ENCODE results near the gene FILIP1L.
"Not testable (repeated sequence)": the region's sequence is repeated elsewhere in the genome, so short reads cannot be mapped to it uniquely, and the experiment has no call there.

FILIP1L gene

DNA sequence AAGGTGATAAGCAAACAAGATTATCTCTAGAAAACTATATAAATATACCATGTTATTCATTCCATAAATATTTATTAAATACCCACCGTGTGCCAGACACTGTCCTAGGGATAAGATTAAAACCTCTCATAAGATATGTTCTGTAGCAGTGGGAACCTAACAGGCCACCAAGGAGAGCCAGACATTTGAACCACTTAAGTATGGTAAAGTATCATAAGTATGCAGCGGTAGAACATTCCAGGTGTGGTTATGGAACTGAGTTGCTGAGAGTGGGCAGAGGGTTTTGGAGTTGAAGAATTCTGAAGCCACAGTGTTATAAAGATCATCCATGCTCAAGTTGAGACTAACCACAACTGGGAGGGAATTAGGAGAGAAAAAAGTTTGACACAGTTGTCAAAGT lies 14.7 kb downstream of the FILIP1L start:
- DNase-seq (ENCODE audit: low read depth in 2 of 2, low spot score in 1 of 2) = no peak

DNA sequence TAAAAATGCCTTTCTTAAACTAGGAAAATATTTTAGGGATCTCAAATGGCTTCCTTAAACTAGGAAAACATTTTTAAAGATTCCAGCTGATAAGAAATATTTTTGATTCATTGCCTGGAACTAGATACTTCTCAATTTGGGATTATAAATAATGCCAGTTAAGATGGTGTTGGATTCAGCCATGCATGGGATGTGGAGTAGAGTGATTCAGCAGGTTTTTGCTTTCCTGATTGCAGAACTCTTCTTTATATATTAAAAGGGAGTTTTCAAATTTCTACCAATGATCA lies 15.6 kb downstream of the FILIP1L start:
- DNase-seq (ENCODE audit: low read depth in 2 of 2, low spot score in 1 of 2) = no peak

DNA sequence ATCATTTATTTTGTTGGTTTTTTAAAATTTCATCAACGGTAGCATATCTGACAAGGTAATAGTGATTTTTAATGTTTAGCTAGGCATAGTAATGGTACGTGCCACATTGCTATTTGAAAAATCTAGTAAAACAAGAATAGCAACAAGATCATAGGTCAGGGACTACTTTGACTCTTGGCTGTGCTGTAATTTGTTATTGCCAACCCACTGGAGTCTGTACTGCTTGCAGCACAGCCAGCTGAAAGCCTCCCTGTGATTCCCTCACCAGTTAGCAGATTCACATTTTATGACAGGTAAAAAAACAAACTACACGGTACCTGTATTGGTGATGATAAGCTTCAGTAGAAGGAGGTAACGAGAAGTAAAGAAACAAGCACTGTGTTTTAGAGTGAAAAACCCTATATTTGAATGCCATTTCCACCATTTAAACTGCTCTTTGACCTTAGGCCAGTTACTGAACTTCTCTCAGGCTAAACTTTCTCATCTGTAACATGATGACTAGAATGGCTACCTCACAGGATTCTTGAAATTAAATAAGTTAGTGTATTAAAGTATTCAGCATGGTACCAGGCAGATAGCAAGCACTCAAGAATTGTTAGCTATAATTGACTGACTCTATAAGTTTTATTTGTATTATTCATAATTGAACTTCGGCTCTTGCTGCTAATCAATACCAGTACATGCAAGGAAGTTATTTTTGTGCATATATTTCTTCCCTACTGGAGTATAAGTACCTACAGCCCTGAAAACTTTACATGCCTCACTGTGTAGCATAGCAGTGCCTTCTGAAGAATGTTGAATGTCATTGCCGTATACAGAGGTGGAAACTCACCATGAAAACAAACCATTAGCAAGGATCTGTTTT lies 16.1 kb downstream of the FILIP1L start:
- no peak for DNase-seq (ENCODE audit: low read depth in 2 of 2, low spot score in 1 of 2)

- DNase-seq (ENCODE audit: low read depth in 2 of 2, low spot score in 1 of 2) = no peak
Measured at GRCh38 chr3:100096866-100097265, 17.4 kb downstream of the FILIP1L start.

- not testable (repeated sequence) for DNase-seq (ENCODE audit: low read depth in 2 of 2, low spot score in 1 of 2)
Measured at GRCh38 chr3:100096286-100096685, 18.0 kb downstream of the FILIP1L start.

DNA sequence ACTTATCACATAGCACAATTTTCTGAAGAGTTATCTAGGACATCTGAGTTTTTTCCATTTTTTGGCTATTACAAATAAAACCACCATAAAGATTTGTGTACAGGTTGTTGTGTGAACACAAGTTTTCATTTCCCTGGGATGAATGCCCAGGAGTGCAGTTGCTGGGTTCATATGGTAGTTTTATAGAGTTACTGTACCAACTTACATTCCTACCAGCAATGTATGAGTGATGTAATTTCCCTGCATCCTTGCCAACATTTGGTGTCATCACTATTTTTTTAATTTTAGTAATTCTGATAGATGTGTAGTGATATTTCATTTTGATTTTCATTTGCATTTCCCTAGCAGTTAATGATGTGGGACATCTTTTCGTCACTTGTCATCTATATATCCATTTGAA lies 20.5 kb downstream of the FILIP1L start:
- no peak for DNase-seq (ENCODE audit: low read depth in 2 of 2, low spot score in 1 of 2)

DNA sequence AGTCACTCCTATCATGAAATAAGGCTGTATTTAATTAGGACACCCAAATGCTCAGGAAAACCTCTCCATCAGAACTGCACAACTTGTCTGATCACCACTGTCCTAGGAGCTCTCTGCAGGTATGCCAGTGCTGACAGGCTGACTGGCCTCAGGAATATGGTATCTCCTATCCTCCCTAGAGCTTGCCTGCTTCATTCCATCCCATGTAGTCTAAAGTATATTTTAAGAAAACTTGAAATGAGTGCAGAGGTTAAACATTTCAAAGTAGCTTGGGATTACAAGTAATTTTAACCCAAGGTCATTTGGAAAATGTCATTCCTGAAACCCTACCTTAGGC lies 23.7 kb downstream of the FILIP1L start:
- no peak for DNase-seq (ENCODE audit: low read depth in 2 of 2, low spot score in 1 of 2)

GRCh38 chr3:100089812-100090668 lies 24.3 kb downstream of the FILIP1L start:
- no peak for DNase-seq (ENCODE audit: low read depth in 2 of 2, low spot score in 1 of 2)

DNA sequence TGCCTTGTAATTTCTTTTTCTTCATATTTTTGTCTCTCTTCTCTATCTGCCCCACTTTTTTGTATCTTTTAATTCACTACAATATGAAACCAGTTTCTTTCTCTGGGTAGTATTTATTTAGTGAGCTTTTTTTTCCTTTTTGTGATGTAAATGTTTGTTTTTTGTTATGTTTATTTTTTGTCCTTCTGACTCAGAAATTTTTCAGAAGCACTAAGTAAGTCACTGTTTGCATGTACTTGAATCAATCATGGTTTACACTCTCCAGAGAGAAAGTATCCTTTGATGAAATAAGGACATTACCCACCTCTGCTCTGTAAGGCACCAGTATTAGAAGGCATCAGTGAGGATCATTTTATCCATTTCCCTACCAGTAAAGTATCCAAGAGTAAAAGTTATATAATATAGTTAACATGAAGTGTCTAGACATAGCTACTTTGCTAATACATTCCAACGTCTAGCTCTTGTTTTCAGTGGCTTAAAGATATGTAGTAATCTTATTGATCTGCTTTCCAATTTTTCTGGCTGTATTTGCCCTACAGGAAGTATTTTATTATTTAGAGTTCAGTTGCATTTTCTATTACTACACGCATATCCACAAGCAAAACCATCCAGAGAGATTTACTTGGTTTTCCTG lies 25.4 kb downstream of the FILIP1L start:
- no peak for DNase-seq (ENCODE audit: low read depth in 2 of 2, low spot score in 1 of 2)

GRCh38 chr3:100087198-100087597 lies 27.1 kb downstream of the FILIP1L start:
- no peak for DNase-seq (ENCODE audit: low read depth in 2 of 2, low spot score in 1 of 2)

DNA sequence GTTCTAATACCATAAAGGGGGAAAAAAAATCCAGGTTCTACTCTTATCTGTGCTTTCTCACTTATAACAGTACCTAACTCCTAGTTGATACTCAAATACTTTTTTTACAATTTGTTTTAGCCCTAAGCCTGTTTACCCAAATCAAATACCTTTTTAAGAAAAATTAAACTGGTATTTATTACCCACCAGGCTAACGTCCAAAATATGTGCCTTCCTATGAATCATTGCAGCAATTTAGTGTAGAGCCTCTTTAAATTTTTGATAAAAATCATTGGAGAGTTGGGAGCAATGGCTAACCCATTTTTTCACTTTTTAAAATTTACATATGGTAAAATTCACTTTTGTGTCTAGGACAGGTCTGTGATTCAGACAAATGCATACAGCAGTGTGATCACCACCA lies 27.9 kb downstream of the FILIP1L start:
- DNase-seq (ENCODE audit: low read depth in 2 of 2, low spot score in 1 of 2) = no peak

DNA sequence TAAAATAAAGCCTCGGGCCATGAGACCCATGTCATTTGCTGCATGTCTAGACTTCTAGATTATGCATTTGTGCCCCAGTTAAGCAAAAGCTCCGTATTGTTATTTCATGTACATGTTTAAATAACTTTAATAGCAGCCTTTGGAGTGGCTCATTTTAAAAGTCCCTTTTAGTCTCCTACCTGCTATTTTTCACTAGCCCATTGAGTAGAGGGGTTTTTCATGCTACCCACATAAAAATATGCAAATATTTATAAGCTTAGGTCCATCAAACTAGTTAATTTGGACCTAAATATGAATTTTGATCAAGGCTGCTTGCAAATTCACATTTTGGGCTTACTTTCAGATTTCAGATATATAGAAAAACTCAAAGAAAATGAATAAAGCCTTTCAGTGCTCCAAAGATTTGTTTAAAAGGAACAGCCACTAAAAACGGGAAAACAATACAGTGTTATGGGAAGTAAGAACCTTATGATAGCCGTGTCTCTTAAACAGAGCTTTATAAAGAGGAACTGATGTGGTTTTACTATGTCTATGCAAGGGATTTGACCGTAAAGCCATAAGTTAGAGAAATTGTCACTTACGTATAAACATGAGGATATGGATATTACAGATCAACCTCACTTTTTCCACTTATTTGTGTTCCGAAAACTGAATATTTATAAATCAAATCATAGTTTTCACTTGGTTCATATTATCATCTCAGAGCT lies 30.0 kb downstream of the FILIP1L start:
- DNase-seq (ENCODE audit: low read depth in 2 of 2, low spot score in 1 of 2) = no peak

GRCh38 chr3:100083209-100083608 lies 31.1 kb downstream of the FILIP1L start:
- DNase-seq (ENCODE audit: low read depth in 2 of 2, low spot score in 1 of 2) = no peak

- DNase-seq (ENCODE audit: low read depth in 2 of 2, low spot score in 1 of 2) = no peak
Measured at GRCh38 chr3:100082714-100083113, 31.6 kb downstream of the FILIP1L start.

GRCh38 chr3:100081986-100082692 lies 32.2 kb downstream of the FILIP1L start:
- DNase-seq (ENCODE audit: low read depth in 2 of 2, low spot score in 1 of 2) = no peak

- DNase-seq (ENCODE audit: low read depth in 2 of 2, low spot score in 1 of 2) = no peak
Measured at GRCh38 chr3:100081311-100081710, 33.0 kb downstream of the FILIP1L start.

- DNase-seq (ENCODE audit: low read depth in 2 of 2, low spot score in 1 of 2) = no peak
Measured at GRCh38 chr3:100080573-100080972, 33.7 kb downstream of the FILIP1L start.

DNA sequence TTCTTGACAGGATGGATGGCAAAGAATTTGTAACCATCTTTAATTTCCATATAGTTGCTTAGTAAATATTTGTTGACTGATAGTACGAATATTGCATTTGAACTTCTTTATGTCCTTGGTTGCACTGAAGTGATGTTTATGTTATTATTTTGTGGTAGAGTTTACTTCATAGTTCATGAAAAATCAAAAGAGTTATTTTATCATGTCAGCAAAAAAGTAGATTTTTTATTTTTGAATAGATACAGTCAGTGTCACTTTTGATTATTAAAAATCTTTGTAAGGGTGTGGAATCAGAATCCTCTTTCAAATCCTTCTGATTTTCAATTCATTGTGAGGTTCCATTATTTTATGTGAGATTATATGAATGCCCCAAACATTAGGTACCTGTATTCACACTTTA lies 35.0 kb downstream of the FILIP1L start:
- DNase-seq (ENCODE audit: low read depth in 2 of 2, low spot score in 1 of 2) = no peak

DNA sequence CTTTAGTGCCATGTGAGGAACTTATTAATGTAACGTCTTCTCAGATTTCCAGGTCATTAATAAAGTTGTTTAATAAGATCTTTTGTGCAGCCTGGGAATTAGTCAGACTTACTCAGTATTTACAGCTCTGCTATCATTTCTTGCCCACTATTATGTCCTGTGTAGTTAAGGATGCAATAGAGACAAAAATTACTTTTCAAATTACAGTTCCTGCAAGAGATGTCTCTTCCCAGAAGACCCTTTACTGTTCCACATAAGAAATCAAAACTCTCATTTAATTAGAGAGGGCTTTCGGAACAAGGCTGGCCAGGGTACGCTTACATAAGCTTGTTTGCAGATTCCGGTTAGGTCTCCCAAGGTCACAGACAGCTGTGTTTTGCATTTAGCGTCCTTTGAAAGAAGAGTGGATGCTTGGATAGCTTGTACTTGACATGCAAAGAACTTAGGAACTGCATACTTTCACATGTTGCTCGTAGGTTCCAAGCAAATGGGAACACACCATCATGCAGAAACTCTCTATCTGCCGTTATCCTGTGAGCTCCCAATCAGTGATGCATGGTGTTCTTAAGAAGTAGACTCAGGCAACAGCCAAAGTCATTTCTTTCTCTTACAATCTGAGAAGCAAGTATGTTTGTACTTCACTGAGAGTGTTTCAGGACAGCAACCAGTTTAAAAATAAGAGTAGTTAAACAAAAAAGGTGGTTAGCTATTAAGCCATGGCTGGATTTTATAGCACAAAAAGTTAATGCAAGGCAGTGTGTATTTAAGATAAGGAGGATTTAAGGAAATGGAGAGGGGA lies 37.4 kb downstream of the FILIP1L start:
- DNase-seq (ENCODE audit: low read depth in 2 of 2, low spot score in 1 of 2) = no peak

Data from stimulated activated CD8-positive, alpha-beta memory T cell treated with anti-CD3 and anti-CD28 coated beads, Interleukin-4, amount 100 ng/mL, for 1 hour (primary cell).